KG1 (cell line): Measurements from ENCODE around the gene ACSL4.
"Not testable (repeated sequence)": the region's sequence is repeated elsewhere in the genome, so short reads cannot be mapped to it uniquely, and the experiment has no call there.

Experiments used
- DNase-seq: peaks from one replicate; lab custom pipeline; 2025; lab: John Stamatoyannopoulos, UW

The ACSL4 gene

GRCh38 chrX:109732807-109733612 lies at the start of gene ACSL4:
TSS of gene ACSL4 (minus strand) at chrX:109733257. CDS start at chrX:109683363, 49,894 bp downstream.
- peak; percentile 7 for DNase-seq

- no peak for DNase-seq
Measured at GRCh38 chrX:109777749-109778148, 44.7 kb upstream of the ACSL4 start.

- DNase-seq = no peak
Measured at GRCh38 chrX:109776986-109777385, 43.9 kb upstream of the ACSL4 start.

GRCh38 chrX:109776432-109776831 lies 43.4 kb upstream of the ACSL4 start:
- DNase-seq = no peak

- no peak for DNase-seq
Measured at GRCh38 chrX:109775386-109775785, 42.3 kb upstream of the ACSL4 start.

- no peak for DNase-seq
Measured at GRCh38 chrX:109774706-109775105, 41.6 kb upstream of the ACSL4 start.

- DNase-seq = no peak
Measured at GRCh38 chrX:109774136-109774535, 41.1 kb upstream of the ACSL4 start.

- no peak for DNase-seq
Measured at GRCh38 chrX:109773374-109773773, 40.3 kb upstream of the ACSL4 start.

GRCh38 chrX:109770780-109771179 lies 37.7 kb upstream of the ACSL4 start:
- DNase-seq = no peak

- no peak for DNase-seq
Measured at GRCh38 chrX:109760922-109761250, 27.8 kb upstream of the ACSL4 start.

GRCh38 chrX:109760209-109760921 lies 27.3 kb upstream of the ACSL4 start:
- no peak for DNase-seq

- DNase-seq = no peak
Measured at GRCh38 chrX:109753256-109753655, 20.2 kb upstream of the ACSL4 start.

GRCh38 chrX:109751698-109752097 lies 18.6 kb upstream of the ACSL4 start:
- DNase-seq = no peak

- DNase-seq = no peak
Measured at GRCh38 chrX:109749207-109749606, 16.1 kb upstream of the ACSL4 start.

- no peak for DNase-seq
Measured at GRCh38 chrX:109747681-109748080, 14.6 kb upstream of the ACSL4 start.

- no peak for DNase-seq
Measured at GRCh38 chrX:109742722-109743121, 9.7 kb upstream of the ACSL4 start.

- not testable (repeated sequence) for DNase-seq
Measured at GRCh38 chrX:109740896-109741295, 7.8 kb upstream of the ACSL4 start.

GRCh38 chrX:109740433-109740809 lies 7.4 kb upstream of the ACSL4 start:
- no peak for DNase-seq

GRCh38 chrX:109739625-109740432 lies 6.8 kb upstream of the ACSL4 start:
- DNase-seq = no peak

- no peak for DNase-seq
Measured at GRCh38 chrX:109735202-109735744, 2.2 kb upstream of the ACSL4 start.

- DNase-seq = no peak
Measured at GRCh38 chrX:109733613-109734083, 591 bp upstream of the ACSL4 start.
